Gastrocnemius medialis (tissue), 4 donors: Measurements from ENCODE around the gene BST2. TPM values are rescaled to one million over a fixed set of nuclear protein-coding genes. Genes with fewer than 3 reads are reported as not detected.

ENCODE experiments used
- ATAC-seq, 2 donors: fragments of 150-250 bp; one replicate each; pipeline ENCODE4 v1.9.1; 2016
- DNase-seq, 2 donors: peaks; one replicate each; pipeline ENCODE4 v3.0.0-alpha.2; 2019
- H3K27ac ChIP-seq, 4 donors: fragments of 200-600 bp; sonication (generic); 1 replicate in 1 of 4; 2 replicates in 3 of 4; pipeline ENCODE4 v1.5.1; 2016 to 2018; ENCODE audit warnings: mild to moderate bottlenecking in 2 of 4, moderate library complexity in 1 of 4
- H3K27me3 ChIP-seq, 3 donors: fragments of 200-600 bp; sonication (generic) in 2 of 3; 1 replicate in 1 of 3; 2 replicates in 2 of 3; pipeline versions ENCODE4 v1.5.1 to v1.6.0; 2016 to 2019; ENCODE audit warnings: mild to moderate bottlenecking in 1 of 3, moderate library complexity in 1 of 3
- H3K36me3 ChIP-seq, 2 donors: fragments of 200-600 bp; sonication (generic) in 1 of 2; one replicate each; pipeline ENCODE4 v1.5.1; 2017 to 2018
- H3K4me1 ChIP-seq, 2 donors: fragments of 200-600 bp; sonication (generic) in 1 of 2; one replicate each; pipeline ENCODE4 v1.5.1; 2016 to 2017; ENCODE audit warnings: mild to moderate bottlenecking in 2 of 2
- H3K4me3 ChIP-seq, 4 donors: fragments of 200-600 bp; sonication (generic) in 3 of 4; 1 replicate in 1 of 4; 2 replicates in 3 of 4; pipeline ENCODE4 v1.5.1; 2016 to 2019; ENCODE audit warnings: mild to moderate bottlenecking in 2 of 4
- H3K9me3 ChIP-seq, 3 donors: fragments of 200-600 bp; sonication (generic) in 2 of 3; 1 replicate in 1 of 3; 2 replicates in 2 of 3; pipeline ENCODE4 v1.5.1; 2016 to 2019
- POLR2A ChIP-seq, 2 donors: fragments of 450-650 bp; IDR thresholded peaks; one replicate each; pipeline ENCODE4 v1.6.1; 2017; ENCODE audit warnings: antibody characterized with exemption in 2 of 2, mild to moderate bottlenecking in 2 of 2, moderate library complexity in 2 of 2
- in situ Hi-C, 4 donors: fragments of 200-750 bp; cut with MboI; loops; one replicate each; pipeline versions ENCODE4 v1.15.0 to v1.8.0; 2017; ENCODE audit warnings: low sequenced_read_pairs in 4 of 4
- intact Hi-C: fragments of 100-400 bp; cut with DNase I; formaldehyde crosslinking; loops from one replicate; pipeline ENCODE4 v1.15.1; 2023; ENCODE audit warnings: low total_unique reads
- total RNA-seq, 4 donors: library from RNA; depleted of rRNA; stranded (reverse); fragments of >200 nt; gene quantifications; one replicate each; pipeline versions ENCODE4 v1.1.0 to v1.2.3, GENCODE V29; 2016
- TF ChIP-seq, protein P1 (sequence below), 5 experiments: fragments of 450-650 bp in 3 of 5; fragments of 200-600 bp in 2 of 5; sonication (generic) in 2 of 5; IDR thresholded peaks in 4 of 5; conservative IDR thresholded peaks in 1 of 5; 1 replicate in 4 of 5; 2 replicates in 1 of 5; pipeline ENCODE4 v1.5.1; 2016 to 2019; ENCODE audit warnings: antibody characterized with exemption in 5 of 5, mild to moderate bottlenecking in 3 of 5, moderate library complexity in 3 of 5

Gene BST2, protein sequence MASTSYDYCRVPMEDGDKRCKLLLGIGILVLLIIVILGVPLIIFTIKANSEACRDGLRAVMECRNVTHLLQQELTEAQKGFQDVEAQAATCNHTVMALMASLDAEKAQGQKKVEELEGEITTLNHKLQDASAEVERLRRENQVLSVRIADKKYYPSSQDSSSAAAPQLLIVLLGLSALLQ
- total RNA-seq, result 10 to 100 TPM; 19.0 to 28.2 (median 23.1) TPM

DNA sequence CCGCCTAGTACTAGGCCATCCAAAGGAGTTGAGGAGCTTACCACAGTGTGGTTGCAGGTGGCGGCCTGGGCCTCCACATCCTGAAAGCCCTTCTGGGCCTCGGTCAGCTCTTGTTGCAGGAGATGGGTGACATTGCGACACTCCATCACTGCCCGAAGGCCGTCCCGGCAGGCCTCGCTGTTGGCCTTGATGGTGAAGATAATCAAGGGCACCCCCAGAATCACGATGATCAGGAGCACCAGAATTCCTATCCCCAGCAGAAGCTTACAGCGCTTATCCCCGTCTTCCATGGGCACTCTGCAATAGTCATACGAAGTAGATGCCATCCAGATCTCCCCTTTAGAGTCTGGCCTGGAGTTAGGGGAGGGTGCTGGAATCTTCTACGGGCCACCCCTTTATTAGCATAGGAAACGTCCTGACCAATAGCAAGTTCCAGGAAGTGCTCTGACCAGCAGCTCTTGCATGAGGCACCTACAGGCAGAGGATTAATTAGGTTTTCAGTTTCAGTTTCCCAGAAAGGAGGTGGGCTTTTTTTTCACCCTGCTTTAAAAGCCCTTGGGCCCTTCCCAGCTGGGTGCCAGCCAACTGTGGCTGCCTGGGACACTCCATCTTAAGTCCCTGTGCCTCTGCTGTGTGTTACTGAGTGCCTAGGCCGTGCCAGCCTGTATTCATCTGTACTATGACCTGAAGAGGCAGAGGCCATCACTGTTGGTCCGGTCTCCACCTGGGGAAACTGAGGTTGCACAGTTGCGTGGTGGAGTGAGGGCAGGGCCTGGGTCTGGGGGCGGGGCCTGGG lies at the start of gene BST2:
TSS of gene BST2 (minus strand) at position 381 of the 796 bp plus-strand sequence. CDS start at position 326, 55 bp downstream.
- TF ChIP-seq, protein P1, sequence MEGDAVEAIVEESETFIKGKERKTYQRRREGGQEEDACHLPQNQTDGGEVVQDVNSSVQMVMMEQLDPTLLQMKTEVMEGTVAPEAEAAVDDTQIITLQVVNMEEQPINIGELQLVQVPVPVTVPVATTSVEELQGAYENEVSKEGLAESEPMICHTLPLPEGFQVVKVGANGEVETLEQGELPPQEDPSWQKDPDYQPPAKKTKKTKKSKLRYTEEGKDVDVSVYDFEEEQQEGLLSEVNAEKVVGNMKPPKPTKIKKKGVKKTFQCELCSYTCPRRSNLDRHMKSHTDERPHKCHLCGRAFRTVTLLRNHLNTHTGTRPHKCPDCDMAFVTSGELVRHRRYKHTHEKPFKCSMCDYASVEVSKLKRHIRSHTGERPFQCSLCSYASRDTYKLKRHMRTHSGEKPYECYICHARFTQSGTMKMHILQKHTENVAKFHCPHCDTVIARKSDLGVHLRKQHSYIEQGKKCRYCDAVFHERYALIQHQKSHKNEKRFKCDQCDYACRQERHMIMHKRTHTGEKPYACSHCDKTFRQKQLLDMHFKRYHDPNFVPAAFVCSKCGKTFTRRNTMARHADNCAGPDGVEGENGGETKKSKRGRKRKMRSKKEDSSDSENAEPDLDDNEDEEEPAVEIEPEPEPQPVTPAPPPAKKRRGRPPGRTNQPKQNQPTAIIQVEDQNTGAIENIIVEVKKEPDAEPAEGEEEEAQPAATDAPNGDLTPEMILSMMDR (IDR thresholded peaks at IDR 0.05 in 4 of 5, conservative IDR thresholded peaks at IDR 0.05 in 1 of 5), result no peak
- TF ChIP-seq POLR2A (IDR thresholded peaks at IDR 0.05), result peak; percentile 27 to 70
- H3K4me3 ChIP-seq, result peak within 1 kb of the TSS; percentile 46 to 60 (median 52)
- H3K9me3 ChIP-seq, result no peaks in the 10 kb centered on the region
- in situ Hi-C loops, result no loop called here
- DNase-seq (peak; percentile 28 to 32), ATAC-seq (peak; percentile 87 to 92)
- H3K36me3 ChIP-seq, result no peaks in the 10 kb centered on the region
- intact Hi-C loops, result no loop called here
- peaks cover 0 to 7% of the 10 kb centered on the region in 2 donors for H3K4me1 ChIP-seq
- peak within 1 kb of the TSS; percentile 73 to 82 (median 82) for H3K27ac ChIP-seq
- peaks cover 0 to 2% (median 0%) of the 10 kb centered on the region in 3 donors for H3K27me3 ChIP-seq

DNA sequence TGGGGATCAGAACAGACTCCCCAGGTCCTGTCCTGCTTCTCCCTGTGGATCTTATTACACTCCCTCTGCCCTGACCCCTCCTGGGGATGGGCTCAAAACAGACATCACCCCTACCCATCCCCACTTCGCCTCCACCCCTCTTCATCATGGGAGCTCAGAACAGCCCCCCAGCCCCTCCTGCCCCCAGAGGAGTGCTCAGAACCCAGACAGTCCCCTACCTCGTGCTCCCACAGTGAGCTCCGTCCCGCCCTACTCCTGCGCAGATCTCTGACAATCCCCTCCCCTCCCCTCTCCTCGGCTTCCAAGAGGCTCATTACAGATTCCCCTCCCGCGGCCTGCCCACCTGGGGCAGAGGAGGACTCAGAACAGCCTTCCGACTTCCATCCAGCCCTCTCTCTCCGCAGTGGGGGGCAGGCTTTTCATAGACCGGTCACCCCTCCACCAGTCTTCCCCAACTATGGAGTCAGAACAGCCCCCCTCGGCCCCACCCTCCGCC lies 49.2 kb upstream of the BST2 start:
- no peak for DNase-seq
- Histone ChIP-seq H3K4me1 (peaks cover 0 to 6% of the 10 kb centered on the region in 2 donors), H3K36me3 (no peaks in the 10 kb centered on the region), H3K9me3 (no peaks in the 10 kb centered on the region), H3K4me3 (no peak overlapping the region), H3K27me3 (peaks cover 51 to 71% (median 52%) of the 10 kb centered on the region in 3 donors), H3K27ac (no peak overlapping the region)
- no peak for TF ChIP-seq POLR2A (IDR thresholded peaks at IDR 0.05)
- TF ChIP-seq, protein P1 (IDR thresholded peaks at IDR 0.05 in 4 of 5, conservative IDR thresholded peaks at IDR 0.05 in 1 of 5), result no peak
- intact Hi-C loops (no loop called here), in situ Hi-C loops (loop anchor here in 1 of 4 donors (10.0 kb wide), 1 partner anchor 120 kb away; no protein-coding TSS in a partner anchor)
- no peak for ATAC-seq

DNA sequence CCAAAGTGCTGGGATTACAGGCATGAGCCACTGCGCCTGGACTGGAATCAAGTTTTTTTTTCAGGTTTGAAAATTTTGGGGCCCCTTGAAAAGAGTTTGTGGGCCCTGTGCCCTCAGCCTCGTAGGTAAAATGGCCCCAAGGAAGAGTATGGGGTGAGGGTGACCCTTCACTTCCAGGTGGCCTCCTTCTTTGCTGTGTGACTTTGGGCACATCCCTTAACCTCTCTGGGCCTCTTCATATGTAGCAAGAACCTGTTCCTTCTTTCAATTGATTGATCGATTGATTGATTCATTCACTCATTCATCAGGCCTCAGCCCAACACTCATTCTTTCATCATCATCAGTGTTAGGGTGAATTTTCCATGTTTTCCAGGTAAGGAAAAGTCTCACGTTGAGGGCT lies 46.4 kb upstream of the BST2 start:
- Histone ChIP-seq H3K4me3 (no peak overlapping the region), H3K9me3 (no peaks in the 10 kb centered on the region), H3K36me3 (no peaks in the 10 kb centered on the region), H3K27me3 (peaks cover 42 to 73% (median 45%) of the 10 kb centered on the region in 3 donors), H3K4me1 (peaks cover 7 to 10% of the 10 kb centered on the region in 2 donors), H3K27ac (no peak overlapping the region)
- intact Hi-C loops (no loop called here), in situ Hi-C loops (loop anchor here in 1 of 4 donors (10.0 kb wide), 1 partner anchor 123 kb away; no protein-coding TSS in a partner anchor)
- no peak for ATAC-seq
- TF ChIP-seq, protein P1 (IDR thresholded peaks at IDR 0.05 in 4 of 5, conservative IDR thresholded peaks at IDR 0.05 in 1 of 5), result no peak
- no peak for TF ChIP-seq POLR2A (IDR thresholded peaks at IDR 0.05)
- DNase-seq, result no peak

DNA sequence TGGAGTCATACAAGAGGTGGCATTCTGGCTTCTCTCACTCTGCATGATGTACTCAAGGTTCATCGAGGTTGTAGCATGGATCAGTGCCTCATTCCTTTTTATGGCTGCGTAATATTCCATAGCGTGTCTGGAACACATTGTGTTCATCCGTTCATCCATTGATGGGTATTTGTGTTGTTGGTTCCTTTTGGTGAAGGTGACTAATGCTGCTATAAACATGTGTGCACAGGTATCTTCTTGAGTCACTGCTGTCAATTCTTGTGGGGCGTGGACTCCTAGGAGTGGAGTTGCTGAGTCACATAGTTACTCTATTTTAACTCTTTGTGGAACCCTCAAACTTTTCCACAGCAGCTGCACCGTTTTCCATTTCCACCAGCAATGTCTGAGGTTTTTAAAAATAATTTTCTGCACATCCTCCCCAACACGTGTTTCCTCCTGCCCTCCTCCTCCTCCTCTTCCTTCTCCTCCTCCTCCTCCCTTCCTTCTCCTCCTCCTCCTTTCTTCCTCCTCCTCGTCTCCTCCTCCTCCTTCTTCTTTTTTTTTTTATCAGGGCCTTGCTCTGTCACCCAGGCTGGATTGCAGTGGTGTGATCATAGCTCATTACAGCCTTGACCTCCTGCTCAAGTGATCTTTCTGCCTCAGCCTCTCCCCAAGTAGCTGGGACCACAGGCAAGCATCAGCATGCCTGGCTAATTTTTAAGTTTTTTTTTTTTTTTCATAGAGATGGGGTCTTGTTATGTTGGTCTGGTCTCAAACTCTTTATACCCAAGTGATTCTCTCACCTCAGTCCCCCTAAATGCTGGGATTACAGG lies 45.0 kb upstream of the BST2 start:
- no peak for ATAC-seq
- DNase-seq, result no peak
- in situ Hi-C loops, result loop anchor here in 1 of 4 donors (10.0 kb wide), 1 partner anchor 124 kb away; no protein-coding TSS in a partner anchor
- peaks cover 7 to 10% of the 10 kb centered on the region in 2 donors for H3K4me1 ChIP-seq
- peaks cover 31 to 59% (median 32%) of the 10 kb centered on the region in 3 donors for H3K27me3 ChIP-seq
- H3K36me3 ChIP-seq, result no peaks in the 10 kb centered on the region
- H3K27ac ChIP-seq, result no peak overlapping the region
- TF ChIP-seq, protein P1 (IDR thresholded peaks at IDR 0.05 in 4 of 5, conservative IDR thresholded peaks at IDR 0.05 in 1 of 5), result no peak
- no peak for TF ChIP-seq POLR2A (IDR thresholded peaks at IDR 0.05)
- intact Hi-C loops, result no loop called here
- H3K9me3 ChIP-seq, result no peaks in the 10 kb centered on the region
- no peak overlapping the region for H3K4me3 ChIP-seq
